B cell (primary cell): ENCODE results near the gene LEMD3. TPM values are rescaled to one million over a fixed set of nuclear protein-coding genes. Genes with fewer than 3 reads are reported as not detected.

Experiments
- ATAC-seq: fragments of 200-7000 bp; cut with Tn5 transposase; one replicate; pipeline ENCODE4 v1.10.0; 2021; ENCODE audit warnings: low read depth, mild to moderate bottlenecking, moderate number of reproducible peaks, moderate library complexity
- CTCF ChIA-PET: fragments of 350-600 bp; sonication (Branson Sonifier 250); formaldehyde crosslinking; loops from one replicate; lab custom pipeline; 2021; ENCODE audit warnings: antibody characterized with exemption, inconsistent platforms; lab: Charles Lee
- POLR2A ChIA-PET: fragments of 350-600 bp; sonication (Branson Sonifier 250); formaldehyde crosslinking; loops from one replicate; lab custom pipeline; 2021; ENCODE audit warnings: antibody characterized with exemption; lab: Charles Lee
- DNase-seq: peaks from one replicate; pipeline ENCODE4 v3.0.0; 2013
- H2AFZ ChIP-seq: 2 replicates; pipeline ENCODE4 v1.6.1; 2012; ENCODE audit warnings: mild to moderate bottlenecking, low read depth, low read length; ENCODE audit not compliant: insufficient read depth, poor library complexity, severe bottlenecking
- H3K27ac ChIP-seq, 2 donors: 1 replicate in 1 of 2; 2 replicates in 1 of 2; pipeline ENCODE4 v1.5.1; 2012 to 2013; ENCODE audit warnings: low read length in 2 of 2, mild to moderate bottlenecking in 2 of 2, moderate library complexity in 1 of 2
- H3K27me3 ChIP-seq, 4 experiments: fragments of 200-600 bp in 1 of 4; sonication (generic) in 1 of 4; replicated peaks in 1 of 4; 1 replicate in 2 of 4; 2 replicates in 2 of 4; pipeline versions ENCODE4 v1.6.1 to v1.7.0; 2013 to 2016; ENCODE audit warnings: low read length in 3 of 4, mild to moderate bottlenecking in 2 of 4, mixed read lengths in 1 of 4, moderate library complexity in 1 of 4; ENCODE audit not compliant: insufficient read depth in 4 of 4, control insufficient read depth in 3 of 4; ENCODE audit errors: control extremely low read depth in 1 of 4
- H3K36me3 ChIP-seq, 2 experiments: replicated peaks in 1 of 2; 1 replicate in 1 of 2; 2 replicates in 1 of 2; pipeline versions ENCODE4 v1.6.1 to v1.7.1; 2013; ENCODE audit warnings: low read length in 1 of 2; ENCODE audit not compliant: insufficient read depth in 2 of 2, control insufficient read depth in 1 of 2; ENCODE audit errors: control extremely low read depth in 1 of 2, extremely low read depth in 1 of 2
- H3K4me1 ChIP-seq, 2 donors: fragments of 200-600 bp in 1 of 2; sonication (generic) in 1 of 2; 1 replicate in 1 of 2; 2 replicates in 1 of 2; pipeline versions ENCODE4 v1.5.1 to v1.6.1; 2013 to 2017; ENCODE audit warnings: low read length in 2 of 2; ENCODE audit not compliant: control insufficient read depth in 2 of 2, insufficient read depth in 2 of 2
- H3K4me2 ChIP-seq: replicated peaks from 2 replicates; pipeline ENCODE3; 2012; ENCODE audit warnings: mild to moderate bottlenecking, low read depth, low read length; ENCODE audit not compliant: poor library complexity, severe bottlenecking
- H3K4me3 ChIP-seq, 5 experiments: fragments of 200-600 bp in 1 of 5; sonication (generic) in 1 of 5; 1 replicate in 3 of 5; 2 replicates in 2 of 5; pipeline versions ENCODE4 v1.5.1 to v1.7.0; 2011 to 2016; ENCODE audit warnings: low read length in 4 of 5, mild to moderate bottlenecking in 4 of 5, low read depth in 2 of 5, control low read depth in 1 of 5, moderate library complexity in 1 of 5; ENCODE audit not compliant: insufficient read depth in 1 of 5; ENCODE audit errors: control extremely low read depth in 1 of 5, extremely low read depth in 1 of 5
- H3K79me2 ChIP-seq: fragments of 200-600 bp; sonication (generic); one replicate; pipeline ENCODE4 v1.6.0; 2016; ENCODE audit warnings: low read length; ENCODE audit not compliant: control insufficient read depth, insufficient read depth
- H3K9ac ChIP-seq: fragments of 200-600 bp; sonication (generic); 2 replicates; pipeline ENCODE4 v1.6.1; 2017; ENCODE audit warnings: mild to moderate bottlenecking, low read length, moderate library complexity
- H3K9me3 ChIP-seq, 3 donors: one replicate each; pipeline versions ENCODE4 v1.6.1 to v1.7.1; 2013; ENCODE audit warnings: low read length in 2 of 3; ENCODE audit not compliant: control insufficient read depth in 2 of 3, insufficient read depth in 1 of 3; ENCODE audit errors: control extremely low read depth in 1 of 3
- H4K20me1 ChIP-seq: 2 replicates; pipeline ENCODE4 v1.6.0; 2012; ENCODE audit warnings: mild to moderate bottlenecking, low read length; ENCODE audit not compliant: insufficient read depth, control insufficient read depth, poor library complexity, severe bottlenecking
- H3K27ac Mint-ChIP-seq: one replicate; pipeline ENCODE4 v1.8.0; 2021; ENCODE audit warnings: mixed read lengths
- H3K27me3 Mint-ChIP-seq: one replicate; pipeline ENCODE4 v1.8.0; 2021; ENCODE audit warnings: mixed read lengths
- H3K4me1 Mint-ChIP-seq: one replicate; pipeline ENCODE4 v1.8.0; 2021; ENCODE audit warnings: mixed read lengths
- H3K4me3 Mint-ChIP-seq: one replicate; pipeline ENCODE4 v1.8.0; 2021; ENCODE audit warnings: mixed read lengths
- H3K9me3 Mint-ChIP-seq: one replicate; pipeline ENCODE4 v1.8.0; 2022; ENCODE audit warnings: mixed read lengths; ENCODE audit not compliant: insufficient read depth
- CTCF ChIP-seq: fragments of 200-600 bp; IDR thresholded peaks from one replicate; pipeline ENCODE4 v1.8.0; 2022; ENCODE audit warnings: antibody characterized with exemption, mild to moderate bottlenecking
- EZH2 ChIP-seq: IDR thresholded peaks from 2 replicates; pipeline ENCODE4 v1.6.1; 2012; ENCODE audit warnings: borderline replicate concordance, low read depth, mild to moderate bottlenecking, moderate library complexity, low read length; ENCODE audit not compliant: insufficient read depth, poor library complexity, severe bottlenecking
- WGBS: methylation state at CpG from one replicate; pipeline ENCODE4 v1.1.5; 2013; ENCODE audit warnings: missing lambda C conversion rate; ENCODE audit not compliant: insufficient coverage; 5-methylcytosine and 5-hydroxymethylcytosine counted together
- intact Hi-C: fragments of 100-400 bp; cut with micrococcal nuclease; formaldehyde crosslinking; loops from one replicate; pipeline ENCODE4 v1.10.0; 2022
- polyA plus RNA-seq: library from polyadenylated mRNA; depleted of rRNA; stranded (reverse); fragments of >200 nt; gene quantifications from 2 replicates; pipeline ENCODE4 v1.2.3, GENCODE V29; 2012
- total RNA-seq, 2 donors: library from RNA; stranded (reverse); fragments of 120-200 nt in 1 of 2; gene quantifications; 1 replicate in 1 of 2; 2 replicates in 1 of 2; pipeline versions ENCODE4 v1.2.3 to v1.2.4, GENCODE V29; 2013 to 2022

The LEMD3 gene
- total and polyA plus RNA-seq, 2 donors (not counting 1 experiment from before 2014, with no cell fraction given) = 19.4 to 71.8 TPM

- peak overlapping the region in 1 of 2 donors; percentile 82 for H3K27ac ChIP-seq
- H3K9me3 ChIP-seq = no peaks in the 10 kb centered on the region
- ChIA-PET CTCF (no interaction called here), POLR2A (no interaction called here)
- peaks cover 69% of the 10 kb centered on the region for H3K4me1 Mint-ChIP-seq
- ATAC-seq (no peak), DNase-seq (no peak)
- H3K4me3 Mint-ChIP-seq = peak overlapping the region; percentile 53
- peaks cover 2 to 7% of the 10 kb centered on the region in 2 experiments for H3K36me3 ChIP-seq
- intact Hi-C loops = no loop called here
- H3K4me2 ChIP-seq = peak overlapping the region; percentile 6
- H3K27ac Mint-ChIP-seq = peak overlapping the region; percentile 73
- no peak overlapping the region for H2AFZ ChIP-seq
- 100% methylated on average over 1 of the region's 2 CpGs for WGBS
- no peaks in the 10 kb centered on the region for H3K9me3 Mint-ChIP-seq
- H4K20me1 ChIP-seq = no peaks in the 10 kb centered on the region
- peaks cover 39 to 61% of the 10 kb centered on the region in 2 donors for H3K4me1 ChIP-seq
- H3K4me3 ChIP-seq = no peak overlapping the region
- H3K27me3 ChIP-seq = no peaks in the 10 kb centered on the region
- TF ChIP-seq CTCF (no peak), EZH2 (no peak)
- H3K27me3 Mint-ChIP-seq = no peaks in the 10 kb centered on the region
- H3K9ac ChIP-seq = no peak overlapping the region
- peaks cover 88% of the 10 kb centered on the region for H3K79me2 ChIP-seq
Observed at GRCh38 chr12:65208125-65208524, 38.7 kb downstream of the LEMD3 start.

GRCh38 chr12:65208964-65209654, 39.7 kb downstream of the LEMD3 start:
- ChIA-PET CTCF (interaction anchor here (0.8 to 1.0 kb wide), 2 partner anchors 10 to 24 kb away, joined by 3 read pairs; no protein-coding TSS in a partner anchor), POLR2A (no interaction called here)
- TF ChIP-seq CTCF (no peak), EZH2 (no peak)
- no CpG with 5 or more reads among the region's 3 CpGs for WGBS
- Histone ChIP-seq H3K9me3 (no peaks in the 10 kb centered on the region), H3K4me3 (peak overlapping the region in 2 of 5 experiments; percentile 3 to 34), H3K9ac (peak overlapping the region; percentile 28), H4K20me1 (no peaks in the 10 kb centered on the region), H3K4me1 (peaks cover 39 to 61% of the 10 kb centered on the region in 2 donors), H3K79me2 (peaks cover 82% of the 10 kb centered on the region), H3K4me2 (peak overlapping the region; percentile 72), H2AFZ (peak overlapping the region; percentile 49), H3K27ac (peak overlapping the region; percentile 57 to 82), H3K36me3 (peaks cover 2 to 8% of the 10 kb centered on the region in 2 experiments), H3K27me3 (no peaks in the 10 kb centered on the region)
- DNase-seq (no peak), ATAC-seq (no peak)
- intact Hi-C loops = loop anchor here (1.0 kb wide), 1 partner anchor 40 kb away; the partner anchor contains the start of gene LEMD3
- no peaks in the 10 kb centered on the region for H3K27me3 Mint-ChIP-seq
- H3K9me3 Mint-ChIP-seq = no peaks in the 10 kb centered on the region
- H3K27ac Mint-ChIP-seq = peak overlapping the region; percentile 73
- H3K4me1 Mint-ChIP-seq = peaks cover 62% of the 10 kb centered on the region
- peak overlapping the region; percentile 72 for H3K4me3 Mint-ChIP-seq
